ENCODE data around the gene GIMAP4. TPM values are rescaled to one million over a fixed set of nuclear protein-coding genes. Genes with fewer than 3 reads are reported as not detected.
"Not testable (repeated sequence)": the region's sequence is repeated elsewhere in the genome, so short reads cannot be mapped to it uniquely, and the experiment has no call there.

Gene GIMAP4
- total and polyA plus RNA-seq, 2 donors (not counting 1 experiment from before 2014, with no cell fraction given), result 0.27 to 0.66 TPM

- DNase-seq (no peak), ATAC-seq (ENCODE audit: low read depth) (no peak)
- intact Hi-C loops (cut with micrococcal nuclease), result no loop called here
- Histone ChIP-seq H3K4me3 (ENCODE audit: control extremely low read depth in 1 of 5, extremely low read depth in 1 of 5, insufficient read depth in 1 of 5, low read depth in 2 of 5, low read length in 4 of 5) (no peak overlapping the region), H3K9me3 (ENCODE audit: control extremely low read depth in 1 of 3, control insufficient read depth in 2 of 3, insufficient read depth in 1 of 3, low read length in 2 of 3) (peaks cover 0 to 19% (median 3%) of the 10 kb centered on the region in 3 donors), H3K27me3 (replicated peaks in 1 of 4; ENCODE audit: control extremely low read depth in 1 of 4, control insufficient read depth in 3 of 4, insufficient read depth in 4 of 4, low read length in 3 of 4) (peaks cover 0 to 4% (median 0%) of the 10 kb centered on the region in 4 experiments), H3K27ac (ENCODE audit: low read length in 2 of 2) (no peak overlapping the region), H3K79me2 (ENCODE audit: control insufficient read depth, insufficient read depth, low read length) (no peaks in the 10 kb centered on the region), H3K4me1 (ENCODE audit: control insufficient read depth in 2 of 2, insufficient read depth in 2 of 2, low read length in 2 of 2) (no peaks in the 10 kb centered on the region), H3K9ac (ENCODE audit: low read length) (no peak overlapping the region), H2AFZ (ENCODE audit: insufficient read depth, low read depth, low read length, poor library complexity, severe bottlenecking) (no peak overlapping the region), H3K4me2 (replicated peaks; ENCODE audit: low read depth, low read length, poor library complexity, severe bottlenecking) (no peak overlapping the region), H3K36me3 (replicated peaks in 1 of 2; ENCODE audit: control extremely low read depth in 1 of 2, control insufficient read depth in 1 of 2, extremely low read depth in 1 of 2, insufficient read depth in 2 of 2, low read length in 1 of 2) (no peaks in the 10 kb centered on the region), H4K20me1 (ENCODE audit: control insufficient read depth, insufficient read depth, low read length, poor library complexity, severe bottlenecking) (no peaks in the 10 kb centered on the region)
- H3K9me3 Mint-ChIP-seq (ENCODE audit: insufficient read depth), result peaks cover 12% of the 10 kb centered on the region
- ChIA-PET CTCF (no interaction called here), POLR2A (no interaction called here)
- H3K4me1 Mint-ChIP-seq, result no peaks in the 10 kb centered on the region
- WGBS (ENCODE audit: insufficient coverage), result no CpG with 5 or more reads among the region's 2 CpGs
- no peak overlapping the region for H3K27ac Mint-ChIP-seq
- peaks cover 24% of the 10 kb centered on the region for H3K27me3 Mint-ChIP-seq
- H3K4me3 Mint-ChIP-seq, result no peak overlapping the region
- no peak for TF ChIP-seq EZH2 (IDR thresholded peaks at IDR 0.05; ENCODE audit: borderline replicate concordance, insufficient read depth, low read depth, low read length, poor library complexity, severe bottlenecking)
- TF ChIP-seq, protein P1, sequence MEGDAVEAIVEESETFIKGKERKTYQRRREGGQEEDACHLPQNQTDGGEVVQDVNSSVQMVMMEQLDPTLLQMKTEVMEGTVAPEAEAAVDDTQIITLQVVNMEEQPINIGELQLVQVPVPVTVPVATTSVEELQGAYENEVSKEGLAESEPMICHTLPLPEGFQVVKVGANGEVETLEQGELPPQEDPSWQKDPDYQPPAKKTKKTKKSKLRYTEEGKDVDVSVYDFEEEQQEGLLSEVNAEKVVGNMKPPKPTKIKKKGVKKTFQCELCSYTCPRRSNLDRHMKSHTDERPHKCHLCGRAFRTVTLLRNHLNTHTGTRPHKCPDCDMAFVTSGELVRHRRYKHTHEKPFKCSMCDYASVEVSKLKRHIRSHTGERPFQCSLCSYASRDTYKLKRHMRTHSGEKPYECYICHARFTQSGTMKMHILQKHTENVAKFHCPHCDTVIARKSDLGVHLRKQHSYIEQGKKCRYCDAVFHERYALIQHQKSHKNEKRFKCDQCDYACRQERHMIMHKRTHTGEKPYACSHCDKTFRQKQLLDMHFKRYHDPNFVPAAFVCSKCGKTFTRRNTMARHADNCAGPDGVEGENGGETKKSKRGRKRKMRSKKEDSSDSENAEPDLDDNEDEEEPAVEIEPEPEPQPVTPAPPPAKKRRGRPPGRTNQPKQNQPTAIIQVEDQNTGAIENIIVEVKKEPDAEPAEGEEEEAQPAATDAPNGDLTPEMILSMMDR (IDR thresholded peaks at IDR 0.05), result no peak
Measured at GRCh38 chr7:150595361-150595760, 28.2 kb downstream of the GIMAP4 start.

GRCh38 chr7:150603600-150603999, 36.4 kb downstream of the GIMAP4 start:
- H3K27me3 ChIP-seq (replicated peaks in 1 of 4; ENCODE audit: control extremely low read depth in 1 of 4, control insufficient read depth in 3 of 4, insufficient read depth in 4 of 4, low read length in 3 of 4); H3K9ac ChIP-seq (ENCODE audit: low read length); intact Hi-C loops (cut with micrococcal nuclease); ATAC-seq (ENCODE audit: low read depth); H3K36me3 ChIP-seq (replicated peaks in 1 of 2; ENCODE audit: control extremely low read depth in 1 of 2, control insufficient read depth in 1 of 2, extremely low read depth in 1 of 2, insufficient read depth in 2 of 2, low read length in 1 of 2); H3K27ac Mint-ChIP-seq; H3K4me1 Mint-ChIP-seq; H3K4me3 ChIP-seq (ENCODE audit: control extremely low read depth in 1 of 5, extremely low read depth in 1 of 5, insufficient read depth in 1 of 5, low read depth in 2 of 5, low read length in 4 of 5); H2AFZ ChIP-seq (ENCODE audit: insufficient read depth, low read depth, low read length, poor library complexity, severe bottlenecking); H3K4me2 ChIP-seq (replicated peaks; ENCODE audit: low read depth, low read length, poor library complexity, severe bottlenecking); H3K79me2 ChIP-seq (ENCODE audit: control insufficient read depth, insufficient read depth, low read length); POLR2A ChIA-PET; H3K4me1 ChIP-seq (ENCODE audit: control insufficient read depth in 2 of 2, insufficient read depth in 2 of 2, low read length in 2 of 2); DNase-seq; H3K9me3 ChIP-seq (ENCODE audit: control extremely low read depth in 1 of 3, control insufficient read depth in 2 of 3, insufficient read depth in 1 of 3, low read length in 2 of 3); H4K20me1 ChIP-seq (ENCODE audit: control insufficient read depth, insufficient read depth, low read length, poor library complexity, severe bottlenecking); H3K27me3 Mint-ChIP-seq; H3K4me3 Mint-ChIP-seq; CTCF ChIA-PET; H3K9me3 Mint-ChIP-seq (ENCODE audit: insufficient read depth); H3K27ac ChIP-seq (ENCODE audit: low read length in 2 of 2): not testable (repeated sequence)
- no CpG with 5 or more reads among the region's 2 CpGs for WGBS (ENCODE audit: insufficient coverage)
